Ecto neural progenitor cell (in vitro differentiated cells): ENCODE results near the gene XIST.
"Not testable (repeated sequence)": the region's sequence is repeated elsewhere in the genome, so short reads cannot be mapped to it uniquely, and the experiment has no call there.

Experiments used
- DNase-seq: peaks from one replicate; pipeline ENCODE4 v3.0.0-alpha.2; 2018; ENCODE audit warnings: low spot score

XIST gene

DNA sequence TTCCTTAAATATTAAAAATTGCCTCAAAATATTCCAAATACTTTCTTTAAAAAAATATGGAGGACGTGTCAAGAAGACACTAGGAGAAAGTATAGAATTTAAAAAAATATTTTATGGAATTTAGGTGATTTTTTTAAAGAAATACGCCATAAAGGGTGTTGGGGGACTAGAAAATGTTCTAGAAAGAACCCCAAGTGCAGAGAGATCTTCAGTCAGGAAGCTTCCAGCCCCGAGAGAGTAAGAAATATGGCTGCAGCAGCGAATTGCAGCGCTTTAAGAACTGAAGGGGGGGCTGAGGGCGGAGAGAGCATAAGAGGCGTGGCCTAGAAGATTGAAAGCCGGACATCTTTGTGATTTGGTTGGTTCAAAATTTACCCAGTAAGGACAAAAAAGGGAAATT lies at the start of gene XIST:
XIST (minus strand) TSS at position 248 of the 400 bp plus-strand sequence.
- no peak for DNase-seq

DNA sequence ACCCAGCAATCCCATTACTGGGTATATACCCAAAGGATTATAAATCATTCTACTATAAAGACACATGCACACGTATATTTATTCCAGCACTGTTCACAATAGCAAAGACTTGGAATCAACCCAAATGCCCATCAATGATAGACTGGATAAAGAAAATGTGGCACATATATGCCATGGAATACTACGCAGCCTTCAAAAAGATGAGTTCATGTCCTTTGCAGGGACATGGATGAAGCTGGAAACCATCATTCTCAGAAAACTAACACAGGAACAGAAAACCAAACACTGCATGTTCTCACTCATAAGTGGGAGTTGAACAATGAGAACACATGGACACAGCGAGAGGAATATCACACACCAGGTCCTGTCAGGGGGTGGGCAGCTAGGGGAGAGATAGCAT lies 45.8 kb upstream of the XIST start:
- not testable (repeated sequence) for DNase-seq

DNA sequence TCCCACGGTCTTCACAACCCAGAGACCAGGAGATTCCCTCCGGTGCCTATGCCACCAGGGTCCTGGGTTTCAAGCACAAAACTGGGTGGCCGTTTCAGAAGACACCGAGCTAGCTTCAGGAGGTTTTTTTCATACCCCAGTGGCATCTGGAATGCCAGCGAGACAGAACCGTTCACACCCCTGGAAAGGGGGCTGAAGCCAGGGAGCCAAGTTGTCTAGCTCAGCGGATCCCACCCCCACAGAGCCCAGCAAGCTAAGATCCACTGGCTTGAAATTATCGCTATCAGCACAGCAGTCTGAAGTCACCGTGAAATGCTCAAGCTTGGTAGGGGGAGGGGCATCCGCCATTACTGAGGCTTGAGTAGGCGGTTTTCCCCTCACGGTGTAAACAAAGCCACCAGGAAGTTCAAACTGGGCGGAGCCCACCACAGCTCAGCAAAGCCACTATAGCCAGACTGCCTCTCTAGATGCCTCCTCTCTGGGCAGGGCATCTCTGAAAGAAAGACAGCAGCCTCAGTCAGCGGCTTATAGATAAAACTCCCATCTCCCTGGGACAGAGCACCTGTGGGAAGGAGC lies 40.1 kb upstream of the XIST start:
- not testable (repeated sequence) for DNase-seq

DNA sequence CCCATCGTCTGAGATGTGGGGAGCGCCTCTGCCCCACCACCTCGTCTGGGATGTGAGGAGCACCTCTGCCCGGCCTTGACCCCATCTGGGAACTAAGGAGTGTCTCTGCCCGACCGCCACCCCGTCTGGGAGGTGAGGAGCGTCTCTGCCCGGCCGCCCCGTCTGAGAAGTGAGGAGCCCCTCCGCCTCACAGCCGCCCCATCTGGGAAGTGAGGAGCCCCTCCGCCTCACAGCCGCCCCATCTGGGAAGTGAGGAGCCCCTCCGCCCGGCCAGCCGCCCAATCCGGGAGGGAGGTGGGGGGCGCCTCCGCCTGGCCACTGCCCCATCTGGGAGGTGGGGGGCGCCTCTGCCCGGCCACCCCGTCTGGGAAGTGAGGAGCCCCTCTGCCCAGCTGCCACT lies 29.7 kb upstream of the XIST start:
- not testable (repeated sequence) for DNase-seq

DNA sequence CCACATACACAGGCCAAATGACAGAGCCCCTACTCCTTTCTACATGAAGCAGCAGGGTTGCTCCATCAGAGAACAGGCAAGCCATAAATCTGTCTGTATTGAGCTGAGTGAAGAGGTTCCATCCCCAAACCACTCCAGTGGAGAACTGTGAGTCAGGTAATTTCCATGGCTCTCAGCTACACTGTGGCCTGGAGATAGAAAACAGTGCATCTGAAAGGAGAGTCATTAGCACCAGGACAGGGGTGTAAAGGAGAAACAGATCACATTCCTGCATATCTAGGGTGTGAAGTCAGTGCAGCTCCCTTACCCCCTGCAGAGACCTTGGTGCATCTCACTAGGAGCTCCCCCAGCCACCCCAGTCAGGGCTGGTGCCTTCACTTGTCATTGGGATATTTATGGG lies 25.2 kb upstream of the XIST start:
- no peak for DNase-seq

DNA sequence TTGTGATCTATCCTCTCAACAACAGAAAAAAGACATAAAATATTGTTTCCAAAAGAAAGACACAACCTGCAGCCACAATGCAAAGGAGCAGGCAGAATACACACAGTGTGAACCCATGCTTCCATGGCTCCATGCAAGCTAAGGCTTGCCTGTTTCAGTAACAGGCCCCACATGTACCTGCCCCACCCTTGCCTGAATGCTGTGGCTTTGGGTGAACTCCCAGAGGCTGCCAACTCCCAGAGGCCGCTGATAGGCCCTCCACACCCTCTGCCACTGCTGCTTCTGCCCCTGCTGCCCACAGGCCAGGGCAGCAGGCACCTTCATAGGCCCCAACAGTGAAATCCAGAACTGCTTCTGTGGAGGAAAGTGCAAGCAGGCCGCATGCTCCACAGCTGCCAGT lies 24.4 kb upstream of the XIST start:
- DNase-seq = no peak

DNA sequence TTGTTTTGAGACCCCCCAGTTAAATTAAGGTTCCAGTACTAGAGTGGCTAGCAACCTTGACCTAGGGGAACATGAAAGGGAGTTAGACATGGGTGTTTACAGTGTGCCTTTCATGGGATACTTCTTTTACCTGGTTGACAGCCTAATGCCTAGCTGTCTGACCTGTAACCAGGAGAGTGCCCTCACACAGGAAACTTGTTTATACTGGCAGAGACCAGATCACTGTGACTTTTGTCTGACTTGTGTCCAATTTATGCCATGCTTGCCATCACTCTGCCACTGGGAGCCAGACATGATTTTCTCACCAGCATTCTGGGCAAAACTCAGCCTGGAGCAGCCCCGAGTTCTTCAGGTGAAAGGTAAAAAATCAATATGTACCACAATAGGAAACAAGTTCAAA lies 16.4 kb upstream of the XIST start:
- no peak for DNase-seq

DNA sequence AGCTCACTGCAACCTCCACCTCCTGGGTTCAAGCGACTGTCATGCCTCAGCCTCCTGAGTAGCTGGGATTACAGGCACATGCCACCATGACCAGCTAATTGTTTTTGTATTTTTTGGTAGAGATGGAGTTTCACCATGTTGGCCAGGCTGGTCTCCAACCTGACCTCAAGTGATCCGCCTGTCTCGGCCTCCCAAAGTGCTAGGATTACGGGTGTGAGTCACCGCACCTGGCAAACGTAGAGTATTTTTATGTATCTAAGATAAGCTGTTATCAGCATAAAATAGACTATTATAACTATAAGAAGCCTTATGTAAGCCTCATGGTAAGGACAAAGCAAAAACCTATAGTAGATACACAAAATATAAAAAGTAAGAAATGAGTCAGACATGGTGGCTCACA lies 14.6 kb upstream of the XIST start:
- no peak for DNase-seq

DNA sequence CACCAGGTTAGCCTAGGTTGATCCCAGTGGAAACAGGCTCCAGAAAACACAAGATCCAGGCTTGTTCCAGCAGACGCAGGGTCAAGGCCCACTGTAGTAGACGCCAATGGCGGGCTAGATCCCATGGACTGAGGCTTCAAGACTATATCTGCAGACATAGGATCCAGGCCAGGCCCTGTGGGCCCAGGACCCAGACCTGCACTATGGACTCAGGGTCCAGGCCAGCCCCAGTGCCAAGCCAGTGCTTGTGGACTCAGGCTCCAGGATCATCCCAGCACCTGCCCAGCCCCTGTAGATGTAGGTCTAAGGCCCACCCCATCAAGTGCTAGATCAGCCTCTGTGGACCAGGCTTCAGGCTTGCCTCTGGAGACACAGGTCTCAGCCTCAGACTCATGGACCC lies 11.3 kb upstream of the XIST start:
- no peak for DNase-seq

DNA sequence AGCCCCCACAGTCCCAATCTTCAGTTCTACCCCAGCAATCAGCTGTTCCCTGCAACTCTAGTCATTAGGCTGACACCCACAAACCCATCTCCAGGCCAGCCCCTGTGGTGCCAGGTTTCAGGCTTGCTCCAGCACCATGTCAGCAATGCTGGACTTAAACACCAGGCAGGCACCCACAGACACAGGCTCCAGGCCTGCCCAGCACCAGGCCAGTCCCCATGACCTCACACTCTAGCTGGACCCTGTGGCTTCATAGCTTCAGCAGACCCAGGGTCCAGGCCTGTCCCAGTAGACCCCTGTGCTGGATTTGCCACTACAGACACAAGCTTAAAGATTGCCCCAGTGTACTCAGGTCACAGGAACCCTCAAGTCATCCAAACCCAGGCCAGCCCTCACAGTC lies 10.8 kb upstream of the XIST start:
- DNase-seq = no peak

DNA sequence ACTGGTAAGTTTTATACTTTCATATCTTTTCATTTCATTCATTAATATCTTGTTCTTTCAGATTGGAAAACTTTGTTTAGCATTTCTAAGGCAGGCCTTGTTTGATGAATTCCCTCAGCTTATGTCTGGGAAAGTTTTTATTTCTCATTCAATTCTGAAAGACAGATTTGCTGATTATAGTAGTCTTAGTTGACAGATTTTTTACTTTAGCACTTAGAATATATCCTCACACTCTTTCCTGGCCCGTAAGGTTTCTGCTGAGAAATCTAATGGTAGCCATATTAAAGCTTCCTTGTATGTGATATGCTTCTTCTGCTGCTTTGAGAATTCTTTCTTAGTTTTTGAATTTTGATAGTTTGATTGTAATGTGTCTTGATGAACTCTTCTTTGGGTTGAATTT lies 7.1 kb upstream of the XIST start:
- no peak for DNase-seq

DNA sequence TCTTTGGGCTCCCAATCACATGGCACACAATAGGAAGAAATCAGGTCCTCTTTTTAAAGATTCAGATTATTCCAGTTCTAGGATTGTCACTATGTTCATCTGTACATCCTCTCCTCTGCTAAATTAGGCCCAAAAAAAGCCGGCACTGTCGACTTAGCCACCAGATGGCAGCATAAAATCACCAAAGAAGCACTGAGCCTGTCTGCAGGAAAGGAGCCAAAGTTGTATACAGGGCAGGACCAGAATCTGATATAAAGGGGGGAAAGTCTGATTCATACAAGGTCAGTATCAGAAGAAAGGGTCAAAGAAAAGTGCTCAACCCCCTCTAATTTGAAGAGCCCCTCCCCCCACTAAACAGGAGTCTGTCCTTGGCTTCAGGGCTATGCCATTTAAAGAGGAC lies 3.0 kb upstream of the XIST start:
- peak; percentile 69 for DNase-seq

DNA sequence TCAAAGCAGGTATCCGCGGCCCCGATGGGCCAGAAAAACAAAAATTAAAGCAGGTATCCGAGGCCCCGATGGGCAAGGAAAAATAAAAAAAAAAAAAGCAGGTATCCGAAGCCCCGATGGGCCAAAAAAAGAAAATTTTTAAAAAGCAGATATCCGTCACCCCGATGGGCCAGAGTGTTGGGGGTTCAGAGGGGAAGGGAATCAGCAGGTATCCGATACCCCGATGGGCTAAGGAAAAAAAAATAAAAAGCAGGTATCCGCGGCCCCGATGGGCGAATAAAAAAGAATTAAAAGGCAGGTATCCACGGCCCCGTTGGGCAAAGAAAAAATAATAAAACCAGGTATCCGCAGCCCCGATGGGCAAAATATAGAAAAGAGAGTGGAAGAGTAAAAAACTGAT lies 492 bp downstream of the XIST start:
- no peak for DNase-seq

DNA sequence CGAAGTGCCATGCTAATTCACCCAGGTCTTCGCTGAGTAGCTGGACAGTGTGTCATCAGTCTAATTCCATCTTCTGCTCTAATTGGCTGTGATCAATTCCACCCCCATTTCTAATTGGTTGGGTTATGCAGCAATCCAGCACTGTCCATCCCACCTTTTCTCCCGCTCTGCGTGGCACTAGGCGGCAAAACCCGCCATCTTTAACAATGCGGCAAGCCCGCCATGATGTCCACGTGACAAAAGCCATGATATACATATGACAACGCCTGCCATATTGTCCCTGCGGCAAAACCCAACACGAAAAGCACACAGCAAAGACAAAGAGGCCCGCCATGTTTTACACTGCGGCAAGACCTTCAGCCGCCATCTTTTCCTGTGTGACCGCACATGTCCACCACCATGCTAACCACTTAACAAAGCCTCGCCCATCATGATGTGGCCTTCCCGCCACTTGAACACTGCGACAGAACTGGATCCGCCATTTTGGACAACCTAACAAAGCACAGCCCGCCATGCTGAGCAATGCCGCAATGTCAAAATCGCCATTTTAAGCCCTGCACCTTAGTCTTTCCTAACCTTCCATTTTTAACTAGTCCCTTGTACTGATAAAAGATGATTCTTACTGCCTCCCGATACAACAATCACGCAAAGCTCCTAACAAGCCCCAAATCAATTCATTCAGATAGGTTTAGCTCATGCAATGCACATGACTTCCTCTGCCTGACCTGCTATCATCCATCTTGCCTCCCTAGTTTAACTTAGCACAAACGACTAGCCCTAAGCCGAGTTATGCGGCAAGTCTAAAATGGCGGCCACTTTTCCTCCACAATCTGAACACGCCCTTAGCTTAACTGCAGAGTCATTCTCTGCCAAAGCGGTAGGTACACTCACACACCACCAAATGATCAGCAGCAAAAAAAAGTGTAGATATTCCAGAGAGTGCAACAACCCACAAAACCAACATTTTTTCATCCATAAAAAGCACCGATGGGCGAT lies 1.2 kb downstream of the XIST start:
- DNase-seq = no peak

DNA sequence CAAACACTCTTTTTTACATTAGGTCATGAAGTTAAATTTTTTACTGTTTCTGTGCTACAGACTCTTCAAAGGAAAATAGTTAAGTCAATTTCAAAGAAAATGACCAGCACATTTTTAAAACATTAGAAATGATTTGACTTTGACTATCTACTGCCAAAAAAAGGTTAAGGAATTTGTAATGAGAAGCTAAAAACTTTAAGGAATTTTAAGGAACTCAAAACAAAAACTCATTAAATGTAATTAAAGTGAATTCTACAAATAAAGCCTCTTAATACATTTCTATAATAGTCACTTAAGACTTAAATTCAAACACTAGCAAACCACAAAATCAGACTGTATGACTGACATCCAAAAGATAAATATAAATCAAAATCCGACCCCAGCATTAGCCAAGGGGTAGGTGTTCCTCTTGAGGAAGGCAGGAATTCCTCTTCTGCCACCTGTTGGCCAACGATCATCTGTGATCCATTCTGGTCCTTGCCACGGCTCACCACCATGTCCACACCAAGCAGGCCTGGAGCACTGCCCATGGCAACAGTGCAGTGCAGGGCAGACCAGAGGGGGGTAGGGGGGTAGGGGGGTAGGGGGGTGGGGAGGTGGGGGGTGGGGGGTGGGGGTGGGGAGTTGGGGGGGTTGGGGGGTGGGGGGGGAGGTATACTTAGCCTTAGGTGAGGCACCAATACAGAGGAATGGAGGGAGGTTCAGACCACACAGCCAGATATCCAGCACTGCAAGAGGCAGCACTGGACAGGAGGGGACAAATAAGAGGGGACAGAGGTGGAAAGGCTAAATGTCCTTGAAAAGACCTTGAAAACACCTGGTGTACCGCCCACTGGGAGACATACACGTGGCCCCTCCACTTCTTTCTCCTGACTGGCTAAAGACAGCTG lies 2.1 kb downstream of the XIST start:
- DNase-seq = no peak

DNA sequence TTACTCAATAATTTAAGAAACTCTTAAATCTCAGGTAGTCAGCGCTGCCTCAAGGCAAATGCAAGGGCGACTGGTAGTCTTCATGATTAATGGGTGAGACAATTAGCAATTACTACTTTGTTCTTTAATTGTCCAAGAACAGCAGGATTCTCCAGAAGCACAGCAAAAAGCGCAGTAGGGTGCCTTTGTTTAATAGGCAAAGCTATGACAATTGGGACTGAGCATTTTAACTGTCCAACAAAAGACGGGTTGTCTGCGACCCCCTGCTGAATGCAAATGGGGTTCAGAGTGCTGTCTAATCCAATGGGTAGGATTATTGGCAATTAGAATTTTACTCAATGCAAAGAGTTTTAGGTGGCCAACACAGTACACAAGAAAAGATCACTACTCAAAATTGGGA lies 3.4 kb downstream of the XIST start:
- no peak for DNase-seq

DNA sequence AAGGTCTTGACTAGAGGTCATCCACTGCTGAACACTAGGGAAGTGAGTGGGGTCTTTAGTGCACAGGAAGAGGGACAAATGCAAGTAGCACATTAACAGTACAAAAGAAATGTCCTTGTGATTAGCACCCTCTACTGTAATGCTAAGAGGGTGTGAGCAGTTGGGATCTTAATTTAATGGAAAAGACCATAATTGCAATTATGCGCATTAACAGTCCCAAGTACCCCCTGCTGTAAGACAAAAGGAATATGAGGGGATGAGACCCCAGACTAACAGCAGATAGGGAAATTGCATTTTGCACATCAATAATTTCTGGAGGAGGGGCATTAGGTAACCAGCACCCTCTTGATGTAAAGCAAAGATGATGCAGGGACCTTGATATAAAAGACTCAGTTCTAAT lies 4.5 kb downstream of the XIST start:
- no peak for DNase-seq

DNA sequence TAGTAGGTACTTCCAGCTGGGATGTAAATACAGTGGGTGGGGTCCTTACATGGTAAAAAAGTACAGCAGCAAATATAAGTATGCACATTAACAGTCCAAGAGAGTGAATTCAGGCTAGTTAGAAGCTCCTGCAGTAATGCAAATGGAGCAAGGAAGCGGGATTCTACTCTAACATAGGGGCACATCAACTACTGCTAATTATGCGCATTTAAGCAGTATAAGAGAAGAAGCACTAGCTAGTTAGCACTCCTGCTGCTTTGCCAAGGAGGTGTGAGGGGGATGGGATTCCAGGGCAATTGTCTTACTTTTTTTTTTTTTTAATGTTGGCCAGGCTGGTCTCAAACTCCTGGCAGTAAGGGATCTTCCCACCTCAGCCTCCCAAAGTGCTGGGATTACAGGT lies 5.4 kb downstream of the XIST start:
- DNase-seq = no peak

DNA sequence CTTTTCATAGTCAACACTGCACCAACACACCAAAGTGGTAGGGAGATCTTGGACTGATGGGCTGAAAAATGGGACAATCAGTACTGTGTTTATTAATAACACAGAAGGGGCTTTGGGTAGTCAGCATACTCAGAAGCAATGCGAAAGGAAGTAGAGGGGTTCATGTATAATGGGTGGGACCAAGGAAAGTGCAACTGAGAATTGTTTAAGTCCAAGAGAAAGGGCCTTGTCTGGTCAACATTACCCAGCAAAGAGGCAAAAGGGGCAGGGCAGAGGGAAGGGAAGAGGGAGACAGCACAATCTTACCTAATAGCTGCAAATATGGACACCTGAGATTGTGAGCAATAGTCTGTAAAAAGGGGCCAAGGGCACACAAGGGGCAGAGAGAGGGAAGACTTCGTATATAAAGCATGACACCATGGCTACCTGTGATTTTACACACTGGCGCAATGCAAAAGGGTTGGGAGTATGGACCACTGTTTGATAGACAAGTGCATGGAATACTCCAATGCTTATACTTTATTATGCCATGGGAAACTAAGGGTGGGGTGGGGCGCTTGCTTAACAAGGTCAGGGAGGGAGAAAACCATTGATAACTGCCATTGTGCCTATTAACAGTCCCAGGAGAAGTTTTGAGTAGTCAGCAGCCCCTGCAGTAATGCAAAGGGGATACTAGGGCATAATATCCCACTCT lies 9.8 kb downstream of the XIST start:
- DNase-seq = no peak

DNA sequence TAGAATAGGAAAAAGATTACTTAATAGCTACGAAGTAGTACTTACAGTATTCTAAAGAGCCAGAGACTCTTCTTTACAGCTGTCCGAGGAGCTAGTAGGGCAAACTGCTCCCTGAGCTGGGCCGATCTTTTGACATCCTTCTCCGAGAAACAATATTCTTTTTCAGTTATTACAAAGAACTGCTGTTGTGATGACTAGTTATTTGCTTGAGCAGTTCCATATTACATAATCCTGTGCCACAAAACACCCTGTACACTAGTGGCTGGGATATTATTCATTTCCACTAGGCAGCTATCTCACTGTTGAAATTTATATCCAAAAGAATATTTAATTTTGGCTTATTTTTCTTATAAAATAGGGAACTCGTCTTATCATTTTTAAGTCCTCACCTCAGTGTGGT lies 11.2 kb downstream of the XIST start:
- no peak for DNase-seq

DNA sequence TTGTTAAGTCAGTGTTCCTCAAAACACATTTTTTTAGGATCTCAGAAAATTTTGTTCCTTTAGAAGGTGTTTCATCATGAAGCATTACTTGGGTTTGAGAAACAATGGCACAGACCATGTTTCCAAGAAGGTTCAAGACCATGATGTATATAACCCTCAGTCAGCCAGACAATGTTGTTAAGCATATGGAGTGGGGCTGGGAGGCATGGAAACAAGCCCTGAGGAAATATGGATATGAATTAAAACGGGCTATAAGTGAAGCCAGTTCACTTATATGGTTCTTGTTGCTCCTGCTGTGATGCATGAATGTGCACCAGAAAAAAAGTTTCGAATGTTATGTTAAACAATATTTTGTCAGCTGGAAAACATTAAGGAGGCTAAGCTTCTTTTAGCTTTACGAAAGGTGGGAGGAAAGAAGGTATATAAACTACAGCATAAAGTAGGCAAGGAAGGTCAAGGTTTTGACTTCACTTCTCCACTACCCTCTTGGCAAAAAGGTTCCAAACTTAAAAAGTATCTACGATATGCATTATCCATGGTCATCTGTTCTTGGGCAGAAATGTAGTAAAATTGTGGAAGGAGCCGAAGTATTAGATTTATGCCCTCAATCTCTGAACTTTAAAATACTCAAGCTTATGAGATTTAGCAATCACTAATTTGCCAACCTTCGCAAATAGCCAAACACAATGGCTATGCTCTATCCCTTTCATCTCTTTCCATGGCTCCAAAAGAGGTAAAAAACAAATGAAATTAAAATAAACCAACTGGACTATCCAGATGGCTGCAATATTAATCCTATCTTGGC lies 12.2 kb downstream of the XIST start:
- DNase-seq = no peak
